Astrocyte of the cerebellum (primary cell): ENCODE data around the gene EXD3.

Experiments
- DNase-seq: peaks from one replicate; pipeline ENCODE4 v3.0.0-alpha.2; 2011; ENCODE audit warnings: low read depth
- H3K4me3 ChIP-seq: 2 replicates; pipeline ENCODE4 v1.5.1; 2011; ENCODE audit warnings: mild to moderate bottlenecking, low read depth, low read length, moderate library complexity
- CTCF ChIP-seq: IDR thresholded peaks from 2 replicates; pipeline ENCODE4 v1.5.1; 2012; ENCODE audit warnings: low read length, low read depth, moderate library complexity, mild to moderate bottlenecking; ENCODE audit errors: missing control alignments
- in situ Hi-C: cut with HindIII; loops from 2 replicates; pipeline ENCODE4 v1.10.0; 2017; ENCODE audit warnings: low sequenced_read_pairs

EXD3 gene

GRCh38 chr9:137385061-137385655, 37.8 kb downstream of the EXD3 start:
- TF ChIP-seq CTCF, result no peak
- in situ Hi-C loops, result no loop called here

GRCh38 chr9:137383784-137384756, 38.9 kb downstream of the EXD3 start:
- no peak for DNase-seq
- in situ Hi-C loops, result no loop called here
- no peak overlapping the region for H3K4me3 ChIP-seq
- no peak for TF ChIP-seq CTCF

More at GRCh38 chr9:137385061-137385655, 37.8 kb downstream of the EXD3 start:
- DNase-seq, result no peak
- no peak overlapping the region for H3K4me3 ChIP-seq

DNA sequence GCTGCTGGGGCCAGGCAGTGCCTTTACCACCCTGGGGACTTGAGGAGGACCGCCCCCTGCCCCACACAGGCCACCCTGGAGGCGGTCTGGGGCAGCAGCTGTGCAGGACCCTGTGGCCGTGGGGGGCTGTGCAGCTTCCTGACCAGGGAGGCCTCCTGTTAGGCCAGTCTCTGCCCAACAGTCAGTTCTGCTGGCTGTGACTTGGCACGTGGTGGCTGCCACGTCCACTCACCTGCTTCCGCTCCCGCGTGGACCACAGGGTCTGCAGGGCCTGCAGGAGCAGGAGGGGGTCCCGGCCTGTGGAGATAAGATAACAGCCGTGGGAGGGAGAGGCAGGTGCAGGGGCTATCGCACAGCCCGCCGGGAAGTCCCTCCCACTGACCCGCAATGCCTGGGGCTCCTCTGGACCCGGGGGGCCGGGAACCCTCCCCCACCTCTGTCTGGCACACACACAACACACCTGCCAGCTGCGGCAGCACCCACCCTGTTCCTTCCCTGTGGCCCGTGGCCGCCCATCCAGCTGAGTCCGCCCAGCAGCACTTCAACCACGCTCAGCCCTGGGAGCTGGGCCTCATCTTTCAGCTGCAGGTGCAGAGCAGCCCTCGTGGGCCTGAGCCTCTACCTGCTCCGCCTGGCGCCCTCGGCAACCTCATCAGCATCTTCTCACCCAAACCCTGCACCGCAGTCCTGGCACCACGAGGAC, 39.7 kb downstream of the EXD3 start:
- in situ Hi-C loops, result no loop called here
- no peak for TF ChIP-seq CTCF
- DNase-seq, result no peak
- no peak overlapping the region for H3K4me3 ChIP-seq

DNA sequence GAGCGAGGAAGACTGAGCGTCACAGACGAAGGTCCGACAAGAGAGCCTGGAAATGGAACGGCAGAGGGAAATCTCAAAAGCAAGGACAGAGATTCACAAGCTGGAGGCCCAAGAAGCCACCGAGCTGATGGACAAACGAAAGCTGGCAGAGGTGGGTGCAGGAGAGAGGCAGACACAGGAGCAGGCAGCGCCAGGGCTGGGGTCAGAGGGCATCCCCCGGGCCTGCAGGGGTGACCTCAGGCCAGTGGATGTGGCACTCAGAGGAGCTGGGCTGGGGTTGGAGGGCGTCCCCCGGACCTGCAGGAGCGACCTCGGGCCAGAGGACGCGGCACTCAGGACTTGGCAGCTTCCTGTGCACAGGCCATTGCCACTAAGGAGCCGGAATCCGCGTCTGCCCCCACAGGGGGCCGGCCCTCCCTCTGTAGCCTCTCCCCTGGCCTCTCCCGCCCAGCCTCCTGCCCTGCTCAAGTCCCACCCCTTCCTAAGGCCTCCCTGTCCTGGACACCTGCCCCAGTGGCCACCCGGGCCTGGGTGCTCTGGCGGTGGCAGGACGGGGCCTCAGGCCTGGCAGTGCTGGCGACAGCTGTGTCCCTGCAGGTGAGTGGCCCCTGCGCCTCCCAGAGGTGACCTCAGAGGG, 40.4 kb downstream of the EXD3 start:
- H3K4me3 ChIP-seq, result no peak overlapping the region
- DNase-seq, result no peak
- in situ Hi-C loops, result no loop called here
- no peak for TF ChIP-seq CTCF

DNA sequence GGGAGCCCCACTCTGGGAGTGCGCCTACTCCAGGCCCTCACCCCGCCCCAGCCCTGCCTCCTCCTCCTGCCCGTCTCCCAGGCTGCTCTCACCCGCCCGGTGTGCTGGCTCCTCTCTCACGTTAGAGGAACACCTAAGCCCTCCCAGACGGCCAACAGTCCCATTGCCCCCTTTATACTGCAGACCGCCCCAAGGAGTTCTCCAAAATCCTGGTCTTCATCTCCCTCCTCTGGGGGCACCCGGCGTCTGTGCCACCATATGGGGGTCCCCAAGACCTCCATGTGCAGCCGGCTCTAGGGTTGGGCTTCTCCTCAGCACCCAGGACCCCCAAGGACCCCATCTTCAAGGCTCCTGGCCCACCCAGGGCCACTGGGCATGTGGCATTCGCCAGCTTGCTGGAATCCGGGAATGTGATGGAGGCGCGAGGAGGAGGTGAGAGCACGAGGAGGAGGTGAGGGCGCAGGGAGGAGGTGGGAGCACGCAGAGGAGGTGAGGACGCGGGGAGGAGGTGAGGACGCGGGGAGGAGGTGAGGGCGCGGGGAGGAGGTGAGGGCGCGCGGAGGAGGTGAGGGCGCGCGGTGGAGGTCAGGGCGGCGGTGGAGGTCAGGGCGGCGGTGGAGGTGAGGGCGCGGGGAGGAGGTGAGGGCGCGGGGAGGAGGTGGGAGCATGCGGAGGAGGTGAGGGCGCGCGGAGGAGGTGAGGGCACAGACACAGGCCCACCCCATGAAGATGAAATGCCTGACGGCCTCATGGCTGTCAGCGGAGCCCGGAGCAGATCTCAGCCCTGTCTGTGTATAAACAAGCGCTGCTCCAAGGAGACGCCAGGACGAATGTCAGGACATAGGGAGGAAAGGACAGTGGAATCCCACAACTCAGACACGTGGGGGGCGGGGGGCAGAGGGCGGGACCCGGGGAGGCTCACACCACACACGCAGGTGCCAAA, 41.2 kb downstream of the EXD3 start:
- DNase-seq, result no peak
- TF ChIP-seq CTCF, result no peak
- in situ Hi-C loops, result no loop called here
- H3K4me3 ChIP-seq, result no peak overlapping the region
